D721Med (cell line): ENCODE data around the gene SDHA.
"Not testable (repeated sequence)": the region's sequence is repeated elsewhere in the genome, so short reads cannot be mapped to it uniquely, and the experiment has no call there.

Experiments
- DNase-seq: peaks from one replicate; pipeline ENCODE4 v3.0.0; 2011; ENCODE audit warnings: low spot score; ENCODE audit not compliant: insufficient read length
- FAIRE-seq: peaks from 2 replicates; lab custom pipeline; 2011; peaks lifted over from hg19 to GRCh38; lab: Jason Lieb, UNC
- CTCF ChIP-seq: IDR thresholded peaks from 2 replicates; pipeline ENCODE4 v1.5.1; 2012; ENCODE audit warnings: mild to moderate bottlenecking, control low read depth; ENCODE audit not compliant: insufficient read depth; ENCODE audit errors: missing control alignments

SDHA gene

DNA sequence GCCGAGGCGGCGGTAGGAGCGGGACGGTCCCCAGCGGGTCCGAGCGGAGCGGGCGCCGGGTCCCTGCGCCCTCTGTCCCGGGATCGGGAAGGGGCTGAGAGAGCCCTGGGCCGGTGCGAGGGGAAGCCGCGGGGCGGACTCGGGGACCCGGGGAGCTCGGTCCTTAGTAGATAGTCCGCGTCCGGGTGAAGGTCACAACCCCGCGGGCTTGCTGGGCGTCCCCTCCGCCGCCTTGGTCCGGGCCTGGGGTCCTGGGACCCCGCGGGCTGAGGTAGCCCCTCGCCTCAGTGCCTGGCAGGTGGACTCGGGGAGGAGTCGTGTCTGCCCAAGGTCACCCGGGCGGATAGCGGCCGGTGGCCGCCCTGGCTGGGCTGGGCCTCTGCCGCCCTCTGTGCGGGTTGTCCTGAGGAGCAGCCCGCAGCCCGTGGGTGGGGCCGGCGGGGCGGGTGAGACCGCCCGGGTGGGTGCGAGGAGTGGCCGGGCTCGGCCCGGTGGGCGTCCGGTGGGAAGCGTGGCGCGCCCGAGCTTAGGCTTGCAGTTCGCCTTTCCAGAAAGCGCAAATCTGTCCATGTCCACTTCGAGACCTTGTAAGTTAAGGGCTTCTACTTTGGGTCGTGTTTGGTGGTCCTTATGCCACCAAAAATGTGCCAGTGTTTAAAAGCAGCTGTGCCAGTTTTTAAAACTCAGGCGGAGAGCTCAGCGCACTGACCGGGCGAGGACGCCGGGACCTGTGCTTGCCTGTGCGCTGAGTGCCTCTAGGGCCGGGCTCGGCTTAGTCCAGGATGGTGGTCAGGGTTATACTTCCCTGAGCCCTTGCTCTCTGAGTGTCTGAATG lies 554 bp downstream of the SDHA start:
- DNase-seq, result no peak
- FAIRE-seq, result no peak
- no peak for TF ChIP-seq CTCF

- FAIRE-seq, result no peak
- no peak for DNase-seq
- no peak for TF ChIP-seq CTCF
Observed at GRCh38 chr5:219460-219863, 1.3 kb downstream of the SDHA start.

DNA sequence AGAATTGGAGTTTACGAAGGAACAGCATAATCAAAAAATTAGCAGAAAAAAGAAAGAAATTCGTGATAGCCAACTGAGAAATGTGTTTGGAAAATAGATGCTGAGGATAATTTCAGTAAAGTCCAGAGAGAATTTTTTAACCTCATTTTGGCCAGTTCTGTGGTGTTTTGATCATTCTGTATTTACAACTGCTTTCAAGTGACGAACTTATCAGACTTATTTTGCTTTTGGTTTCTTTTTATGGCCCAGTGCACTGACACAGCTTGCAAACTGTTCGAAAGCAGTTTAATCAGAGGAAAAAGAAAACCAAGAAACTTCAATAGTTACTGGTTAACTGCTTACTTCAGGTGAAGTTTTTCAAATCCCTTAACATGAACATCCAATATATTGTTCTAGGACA lies 1.9 kb downstream of the SDHA start:
- DNase-seq (no peak), FAIRE-seq (no peak)

DNA sequence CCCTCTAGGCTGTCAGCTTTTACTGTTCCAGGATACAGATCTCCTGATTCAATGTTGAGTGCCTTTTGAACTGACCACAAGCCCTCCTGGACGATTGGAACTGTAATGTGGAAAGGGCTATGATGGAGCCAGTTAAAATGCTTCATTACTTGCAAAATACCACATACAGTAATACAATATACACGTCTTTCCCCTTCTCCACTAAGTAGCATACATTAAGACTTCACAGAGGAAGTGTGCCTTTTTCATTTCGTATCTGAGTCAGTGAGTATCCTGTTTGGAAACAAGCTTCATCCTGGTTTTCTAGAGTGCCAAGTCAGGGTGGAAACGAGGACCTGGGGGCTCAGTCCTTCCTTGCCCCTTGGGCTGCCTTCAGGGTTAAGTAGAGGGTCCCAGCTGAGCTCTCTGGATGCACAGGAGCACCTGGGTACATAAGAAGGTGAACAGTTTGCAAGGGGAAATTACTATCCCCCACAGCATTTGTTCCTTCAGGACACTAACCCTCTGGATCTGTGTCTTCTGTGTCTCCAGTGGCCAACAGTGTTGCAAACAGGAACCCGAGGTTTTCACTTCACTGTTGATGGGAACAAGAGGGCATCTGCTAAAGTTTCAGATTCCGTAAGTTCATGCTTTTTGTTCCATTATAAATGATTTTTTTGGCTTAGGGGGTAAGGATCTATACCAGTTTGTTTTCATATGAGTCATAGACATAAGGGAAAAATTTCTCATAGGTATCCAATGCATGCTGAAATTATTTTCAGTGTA lies 5.0 kb downstream of the SDHA start:
- not testable (repeated sequence) for FAIRE-seq, DNase-seq

More for the DNA sequence above, 1.9 kb downstream of the SDHA start:
- no peak for TF ChIP-seq CTCF

DNA sequence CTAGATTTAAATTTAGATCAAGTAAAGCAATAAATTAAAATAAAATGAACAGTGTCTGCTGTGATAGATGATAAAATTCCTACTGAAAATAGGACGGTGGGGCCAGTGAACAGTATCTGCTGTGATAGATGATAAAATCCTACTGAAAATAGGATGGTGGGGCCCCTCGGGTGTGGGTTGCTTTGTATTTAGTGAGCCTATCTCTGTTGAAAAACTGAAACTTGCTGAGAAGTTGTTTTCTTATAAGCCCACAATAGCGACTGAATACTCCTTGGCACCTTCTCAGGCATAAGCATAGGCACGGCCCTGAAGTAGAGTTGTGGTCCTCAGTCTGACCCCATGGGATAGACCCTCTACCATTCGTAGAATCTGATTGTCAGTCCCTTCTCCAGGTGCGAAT lies 5.7 kb downstream of the SDHA start:
- TF ChIP-seq CTCF, result no peak
- DNase-seq (no peak), FAIRE-seq (no peak)

- no peak for TF ChIP-seq CTCF
- FAIRE-seq, result no peak
- DNase-seq, result no peak
Observed at GRCh38 chr5:225334-225733, 7.2 kb downstream of the SDHA start.

DNA sequence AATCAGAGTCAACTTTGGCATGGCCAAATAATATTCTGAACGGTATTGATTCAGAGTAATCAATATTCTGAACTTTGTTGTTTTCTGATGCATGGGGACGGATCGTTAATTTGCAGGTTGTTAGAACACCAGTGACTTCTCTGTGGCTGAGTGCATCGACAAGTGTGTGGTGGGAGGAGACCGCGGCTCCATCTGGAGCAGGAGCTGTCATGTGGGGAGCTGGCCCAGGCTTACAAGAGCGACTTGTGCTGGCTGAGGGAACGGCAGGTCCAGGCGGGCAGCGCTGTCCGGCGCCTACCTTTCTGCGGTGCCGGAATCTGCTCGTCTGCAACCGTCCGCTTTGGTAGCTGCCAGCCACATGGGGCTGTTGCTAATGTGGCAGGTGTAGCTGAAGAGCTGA lies 9.3 kb downstream of the SDHA start:
- not testable (repeated sequence) for FAIRE-seq, DNase-seq

GRCh38 chr5:228886-229285 lies 10.8 kb downstream of the SDHA start:
- no peak for FAIRE-seq
- no peak for DNase-seq
- TF ChIP-seq CTCF, result no peak
